Tibial artery (tissue), 4 donors: ENCODE measurements around the gene POLD1.

Experiments used
- DNase-seq, 2 donors: peaks; one replicate each; pipeline ENCODE4 v3.0.0-alpha.2; 2019
- H3K27ac ChIP-seq, 2 donors: fragments of 200-600 bp; sonication (generic) in 1 of 2; 1 replicate in 1 of 2; 2 replicates in 1 of 2; pipeline ENCODE4 v1.5.1; 2018 to 2019; ENCODE audit warnings: mild to moderate bottlenecking in 1 of 2
- H3K27me3 ChIP-seq, 2 donors: fragments of 200-600 bp; sonication (generic) in 1 of 2; one replicate each; pipeline versions ENCODE4 v1.5.1 to v1.6.0; 2016 to 2019
- H3K36me3 ChIP-seq, 3 donors: fragments of 200-600 bp; sonication (generic) in 2 of 3; one replicate each; pipeline ENCODE4 v1.5.1; 2016 to 2019; ENCODE audit warnings: mild to moderate bottlenecking in 2 of 3
- H3K4me1 ChIP-seq, 4 donors: fragments of 200-600 bp; sonication (generic) in 2 of 4; 1 replicate in 3 of 4; 2 replicates in 1 of 4; pipeline ENCODE4 v1.5.1; 2016 to 2019
- H3K4me3 ChIP-seq, 2 donors: fragments of 200-600 bp; sonication (generic) in 1 of 2; 1 replicate in 1 of 2; 2 replicates in 1 of 2; pipeline ENCODE4 v1.5.1; 2018 to 2019; ENCODE audit warnings: mild to moderate bottlenecking in 2 of 2
- H3K9me3 ChIP-seq, 3 donors: fragments of 200-600 bp; sonication (generic) in 1 of 3; one replicate each; pipeline ENCODE4 v1.5.1; 2016 to 2019
- intact Hi-C: fragments of 100-400 bp; cut with DNase I; formaldehyde crosslinking; loops from one replicate; pipeline ENCODE4 v1.15.0; 2023; ENCODE audit warnings: low total_unique reads
- TF ChIP-seq, protein P1 (sequence below), 2 experiments: fragments of 200-600 bp in 1 of 2; fragments of 450-650 bp in 1 of 2; IDR thresholded peaks; one replicate each; pipeline ENCODE4 v1.5.1; 2017 to 2019; ENCODE audit warnings: antibody characterized with exemption in 2 of 2, mild to moderate bottlenecking in 1 of 2, moderate library complexity in 1 of 2

POLD1 gene

DNA sequence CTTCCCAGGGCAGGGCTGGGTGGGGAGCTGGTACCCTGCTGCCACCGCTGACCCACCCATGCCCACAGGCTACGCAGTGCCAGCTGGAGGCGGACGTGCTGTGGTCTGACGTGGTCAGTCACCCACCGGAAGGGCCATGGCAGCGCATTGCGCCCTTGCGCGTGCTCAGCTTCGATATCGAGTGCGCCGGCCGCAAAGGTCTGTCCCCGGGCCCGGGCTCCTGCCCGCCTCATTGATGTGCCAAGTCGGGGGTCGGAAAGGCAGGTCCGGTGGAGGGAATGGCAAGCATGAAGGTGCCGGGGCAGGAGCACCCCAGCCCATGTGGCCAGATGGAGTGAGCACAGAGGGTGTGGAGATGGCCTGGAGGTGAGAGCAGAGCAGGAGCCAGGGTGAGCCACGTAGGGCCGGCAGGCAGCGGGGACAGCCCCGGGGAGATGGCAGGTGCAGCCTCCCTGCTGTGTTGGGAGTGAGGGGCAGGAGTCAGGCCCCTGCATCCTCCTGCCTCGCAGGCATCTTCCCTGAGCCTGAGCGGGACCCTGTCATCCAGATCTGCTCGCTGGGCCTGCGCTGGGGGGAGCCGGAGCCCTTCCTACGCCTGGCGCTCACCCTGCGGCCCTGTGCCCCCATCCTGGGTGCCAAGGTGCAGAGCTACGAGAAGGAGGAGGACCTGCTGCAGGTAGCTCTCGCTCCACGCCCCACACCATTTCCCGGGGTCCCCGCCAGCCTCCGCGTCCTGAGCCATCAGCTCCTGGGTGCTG lies 18.6 kb downstream of the POLD1 start:
- TF ChIP-seq, protein P1, sequence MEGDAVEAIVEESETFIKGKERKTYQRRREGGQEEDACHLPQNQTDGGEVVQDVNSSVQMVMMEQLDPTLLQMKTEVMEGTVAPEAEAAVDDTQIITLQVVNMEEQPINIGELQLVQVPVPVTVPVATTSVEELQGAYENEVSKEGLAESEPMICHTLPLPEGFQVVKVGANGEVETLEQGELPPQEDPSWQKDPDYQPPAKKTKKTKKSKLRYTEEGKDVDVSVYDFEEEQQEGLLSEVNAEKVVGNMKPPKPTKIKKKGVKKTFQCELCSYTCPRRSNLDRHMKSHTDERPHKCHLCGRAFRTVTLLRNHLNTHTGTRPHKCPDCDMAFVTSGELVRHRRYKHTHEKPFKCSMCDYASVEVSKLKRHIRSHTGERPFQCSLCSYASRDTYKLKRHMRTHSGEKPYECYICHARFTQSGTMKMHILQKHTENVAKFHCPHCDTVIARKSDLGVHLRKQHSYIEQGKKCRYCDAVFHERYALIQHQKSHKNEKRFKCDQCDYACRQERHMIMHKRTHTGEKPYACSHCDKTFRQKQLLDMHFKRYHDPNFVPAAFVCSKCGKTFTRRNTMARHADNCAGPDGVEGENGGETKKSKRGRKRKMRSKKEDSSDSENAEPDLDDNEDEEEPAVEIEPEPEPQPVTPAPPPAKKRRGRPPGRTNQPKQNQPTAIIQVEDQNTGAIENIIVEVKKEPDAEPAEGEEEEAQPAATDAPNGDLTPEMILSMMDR (IDR thresholded peaks at IDR 0.05) = no peak
- Histone ChIP-seq H3K27me3 (no peaks in the 10 kb centered on the region), H3K4me1 (no peaks in the 10 kb centered on the region), H3K9me3 (no peaks in the 10 kb centered on the region), H3K27ac (no peak overlapping the region), H3K4me3 (no peak overlapping the region), H3K36me3 (peaks cover 7 to 50% (median 25%) of the 10 kb centered on the region in 3 donors)
- intact Hi-C loops = no loop called here
- DNase-seq = no peak

DNA sequence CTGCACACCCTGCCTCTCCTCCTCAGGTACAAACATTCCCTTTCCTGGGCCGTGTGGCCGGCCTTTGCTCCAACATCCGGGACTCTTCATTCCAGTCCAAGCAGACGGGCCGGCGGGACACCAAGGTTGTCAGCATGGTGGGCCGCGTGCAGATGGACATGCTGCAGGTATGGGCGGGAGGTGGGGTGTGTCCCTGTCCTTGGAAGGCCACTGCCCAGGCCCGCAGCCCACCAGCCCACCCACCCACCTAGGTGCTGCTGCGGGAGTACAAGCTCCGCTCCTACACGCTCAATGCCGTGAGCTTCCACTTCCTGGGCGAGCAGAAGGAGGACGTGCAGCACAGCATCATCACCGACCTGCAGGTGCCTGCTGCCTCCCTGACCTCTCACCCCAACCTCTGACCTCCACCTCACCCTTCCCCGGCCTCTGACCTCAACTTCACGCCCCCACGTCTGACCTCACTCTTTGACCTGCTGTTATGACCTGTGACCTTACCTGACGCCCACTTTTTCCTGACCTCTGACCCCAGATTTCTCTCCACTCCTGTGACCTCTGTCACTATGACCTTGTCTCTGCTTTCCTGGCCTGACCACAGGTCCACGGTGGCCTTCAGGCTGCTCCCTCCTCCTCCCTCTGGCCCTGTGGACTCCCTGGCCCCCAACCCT lies 22.1 kb downstream of the POLD1 start:
- no peak for DNase-seq
- H3K36me3 ChIP-seq = peaks cover 12 to 71% (median 39%) of the 10 kb centered on the region in 3 donors
- intact Hi-C loops = no loop called here

DNA sequence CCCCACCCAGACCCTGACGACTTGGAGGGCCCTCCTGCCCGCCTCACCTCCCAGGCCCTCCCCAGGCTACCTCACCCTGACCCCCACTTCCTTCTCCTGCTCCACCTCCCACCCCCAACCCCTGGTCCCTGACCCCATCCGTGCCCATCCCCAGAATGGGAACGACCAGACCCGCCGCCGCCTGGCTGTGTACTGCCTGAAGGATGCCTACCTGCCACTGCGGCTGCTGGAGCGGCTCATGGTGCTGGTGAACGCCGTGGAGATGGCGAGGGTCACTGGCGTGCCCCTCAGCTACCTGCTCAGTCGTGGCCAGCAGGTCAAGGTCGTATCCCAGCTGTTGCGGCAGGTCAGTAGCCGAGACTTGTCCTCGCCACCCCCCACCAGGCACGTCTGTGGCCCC lies 22.7 kb downstream of the POLD1 start:
- H3K36me3 ChIP-seq = peaks cover 12 to 68% (median 39%) of the 10 kb centered on the region in 3 donors
- no peaks in the 10 kb centered on the region for H3K27me3 ChIP-seq
- TF ChIP-seq, protein P1 (IDR thresholded peaks at IDR 0.05) = no peak
- DNase-seq = no peak
- H3K27ac ChIP-seq = no peak overlapping the region
- H3K9me3 ChIP-seq = no peaks in the 10 kb centered on the region
- intact Hi-C loops = no loop called here
- no peaks in the 10 kb centered on the region for H3K4me1 ChIP-seq
- H3K4me3 ChIP-seq = no peak overlapping the region

More for the DNA sequence above, 22.1 kb downstream of the POLD1 start:
- TF ChIP-seq, protein P1 (IDR thresholded peaks at IDR 0.05) = no peak
- Histone ChIP-seq H3K4me1 (no peaks in the 10 kb centered on the region), H3K4me3 (no peak overlapping the region), H3K27ac (no peak overlapping the region), H3K27me3 (no peaks in the 10 kb centered on the region), H3K9me3 (no peaks in the 10 kb centered on the region)

DNA sequence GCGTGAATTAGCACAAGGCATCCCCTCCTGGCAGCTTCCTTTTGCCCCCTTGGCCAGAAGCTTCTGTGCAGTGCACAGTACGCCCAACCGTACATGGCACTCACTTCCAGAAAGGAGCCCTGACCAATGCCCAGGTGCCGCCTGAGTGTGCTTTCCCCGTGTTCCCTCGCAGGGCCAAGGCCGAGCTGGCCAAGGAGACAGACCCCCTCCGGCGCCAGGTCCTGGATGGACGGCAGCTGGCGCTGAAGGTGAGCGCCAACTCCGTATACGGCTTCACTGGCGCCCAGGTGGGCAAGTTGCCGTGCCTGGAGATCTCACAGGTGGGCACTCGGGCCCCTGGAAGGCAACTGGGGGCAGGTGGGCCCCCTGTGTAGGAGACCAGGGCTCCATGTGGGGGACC lies 25.2 kb downstream of the POLD1 start:
- no peak overlapping the region for H3K27ac ChIP-seq
- no peaks in the 10 kb centered on the region for H3K27me3 ChIP-seq
- H3K36me3 ChIP-seq = peaks cover 5 to 57% (median 22%) of the 10 kb centered on the region in 3 donors
- H3K4me1 ChIP-seq = no peaks in the 10 kb centered on the region
- H3K9me3 ChIP-seq = no peaks in the 10 kb centered on the region
- no peak overlapping the region for H3K4me3 ChIP-seq
- DNase-seq = no peak
- intact Hi-C loops = no loop called here
- TF ChIP-seq, protein P1 (IDR thresholded peaks at IDR 0.05) = no peak

DNA sequence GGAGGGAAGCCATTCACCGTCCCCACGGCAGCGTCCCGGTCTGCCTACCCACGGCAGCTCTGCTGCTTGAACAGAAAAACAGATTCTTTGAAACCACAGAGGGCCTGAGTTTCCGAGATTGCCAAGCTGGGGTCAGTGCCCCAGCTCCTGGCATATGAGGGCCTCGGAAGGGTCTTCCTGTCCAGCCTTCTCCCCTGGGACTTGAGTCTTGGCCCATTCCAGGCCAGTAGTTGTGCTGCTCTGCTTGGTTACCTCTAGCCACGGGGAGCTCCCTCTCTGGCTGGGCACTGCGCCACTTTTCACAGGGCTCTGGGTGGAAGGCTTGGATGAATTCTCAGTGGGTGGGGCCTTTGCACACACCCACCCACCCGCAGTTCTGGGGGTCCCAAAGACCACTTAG lies 26.0 kb downstream of the POLD1 start:
- no peak overlapping the region for H3K4me3 ChIP-seq
- H3K27ac ChIP-seq = no peak overlapping the region
- no peaks in the 10 kb centered on the region for H3K27me3 ChIP-seq
- intact Hi-C loops = no loop called here
- peaks cover 5 to 57% (median 22%) of the 10 kb centered on the region in 3 donors for H3K36me3 ChIP-seq
- no peaks in the 10 kb centered on the region for H3K9me3 ChIP-seq
- DNase-seq = no peak
- TF ChIP-seq, protein P1 (IDR thresholded peaks at IDR 0.05) = no peak
- H3K4me1 ChIP-seq = peaks cover 0 to 7% (median 3%) of the 10 kb centered on the region in 4 donors
